Mesenchymal stem cell (in vitro differentiated cells and primary cell): ENCODE data around the gene ZNF488.

ENCODE experiments used
- DNase-seq: peaks from one replicate; pipeline ENCODE4 v3.0.0-alpha.2; 2013
- H2AFZ ChIP-seq: one replicate; pipeline ENCODE4 v1.6.1; 2013; ENCODE audit warnings: low read depth, mild to moderate bottlenecking, control low read depth, inconsistent platforms, low read length, moderate library complexity
- H2AK5ac ChIP-seq: 2 replicates; pipeline ENCODE4 v1.6.1; 2013; ENCODE audit warnings: low read length, moderate library complexity, mild to moderate bottlenecking, inconsistent platforms; ENCODE audit not compliant: severe bottlenecking
- H2BK120ac ChIP-seq: one replicate; pipeline ENCODE4 v1.6.1; 2013; ENCODE audit warnings: low read depth, mild to moderate bottlenecking, inconsistent platforms, low read length, moderate library complexity
- H2BK12ac ChIP-seq, 2 experiments: one replicate each; pipeline ENCODE4 v1.6.1; 2013; ENCODE audit warnings: inconsistent platforms in 2 of 2, low read length in 2 of 2, mild to moderate bottlenecking in 2 of 2, moderate library complexity in 2 of 2, control low read depth in 1 of 2
- H2BK15ac ChIP-seq: one replicate; pipeline ENCODE4 v1.6.1; 2013; ENCODE audit warnings: mild to moderate bottlenecking, low read depth, inconsistent platforms; ENCODE audit not compliant: poor library complexity, severe bottlenecking
- H2BK5ac ChIP-seq: 2 replicates; pipeline ENCODE4 v1.6.1; 2013; ENCODE audit warnings: low read depth, mild to moderate bottlenecking, low read length, control low read depth, inconsistent platforms; ENCODE audit not compliant: poor library complexity, severe bottlenecking
- H3K14ac ChIP-seq, 2 experiments: one replicate each; pipeline ENCODE4 v1.6.1; 2013; ENCODE audit warnings: inconsistent platforms in 2 of 2, low read length in 2 of 2, control low read depth in 1 of 2, mild to moderate bottlenecking in 1 of 2, moderate library complexity in 1 of 2
- H3K18ac ChIP-seq, 2 experiments: one replicate each; pipeline ENCODE4 v1.6.1; 2013; ENCODE audit warnings: inconsistent platforms in 2 of 2, low read length in 2 of 2, control low read depth in 1 of 2, low read depth in 1 of 2, mild to moderate bottlenecking in 1 of 2
- H3K23ac ChIP-seq, 2 experiments: one replicate each; pipeline ENCODE4 v1.6.1; 2013; ENCODE audit warnings: inconsistent platforms in 2 of 2, low read length in 2 of 2, mild to moderate bottlenecking in 2 of 2, moderate library complexity in 2 of 2, control low read depth in 1 of 2
- H3K27ac ChIP-seq: 2 replicates; pipeline ENCODE4 v1.5.1; 2013; ENCODE audit warnings: mild to moderate bottlenecking, moderate library complexity, low read length, control low read depth, inconsistent platforms; ENCODE audit not compliant: poor library complexity, severe bottlenecking
- H3K27me3 ChIP-seq, 2 experiments: 2 replicates each; pipeline versions ENCODE4 v1.6.1 to v1.7.0; 2013; ENCODE audit warnings: low read length in 2 of 2, mild to moderate bottlenecking in 2 of 2, moderate library complexity in 2 of 2, control low read depth in 1 of 2, inconsistent platforms in 1 of 2; ENCODE audit not compliant: control insufficient read depth in 1 of 2, insufficient read depth in 1 of 2
- H3K36me3 ChIP-seq, 2 experiments: 2 replicates each; pipeline versions ENCODE4 v1.6.1 to v1.7.0; 2013; ENCODE audit warnings: low read length in 2 of 2, control low read depth in 1 of 2, inconsistent platforms in 1 of 2, low read depth in 1 of 2, mild to moderate bottlenecking in 1 of 2; ENCODE audit not compliant: insufficient read depth in 2 of 2, control insufficient read depth in 1 of 2
- H3K4ac ChIP-seq, 2 experiments: one replicate each; pipeline ENCODE4 v1.6.1; 2013; ENCODE audit warnings: inconsistent platforms in 2 of 2, low read length in 2 of 2, mild to moderate bottlenecking in 2 of 2, moderate library complexity in 2 of 2, control low read depth in 1 of 2, low read depth in 1 of 2
- H3K4me1 ChIP-seq: 2 replicates; pipeline ENCODE4 v1.6.1; 2013; ENCODE audit warnings: low read depth, low read length, control low read depth; ENCODE audit not compliant: control insufficient read depth, insufficient read depth
- H3K4me2 ChIP-seq: 2 replicates; pipeline ENCODE4 v1.6.1; 2013; ENCODE audit warnings: low read length, mild to moderate bottlenecking, inconsistent platforms; ENCODE audit not compliant: poor library complexity, severe bottlenecking
- H3K4me3 ChIP-seq, 2 experiments: 2 replicates each; pipeline versions ENCODE4 v1.5.1 to v1.7.0; 2013; ENCODE audit warnings: low read length in 2 of 2, mild to moderate bottlenecking in 2 of 2, control low read depth in 1 of 2, low read depth in 1 of 2; ENCODE audit not compliant: insufficient read depth in 1 of 2
- H3K79me1 ChIP-seq: replicated peaks from 2 replicates; pipeline ENCODE4 v1.6.1; 2013; ENCODE audit warnings: mild to moderate bottlenecking, control low read depth, low read length, inconsistent platforms; ENCODE audit not compliant: poor library complexity, severe bottlenecking
- H3K9ac ChIP-seq: 2 replicates; pipeline ENCODE4 v1.7.0; 2013; ENCODE audit warnings: mild to moderate bottlenecking, low read length, moderate library complexity
- H3K9me3 ChIP-seq: 2 replicates; pipeline ENCODE4 v1.7.0; 2013; ENCODE audit warnings: mild to moderate bottlenecking, low read length; ENCODE audit not compliant: control insufficient read depth
- H4K8ac ChIP-seq: one replicate; pipeline ENCODE4 v1.6.1; 2013; ENCODE audit warnings: inconsistent platforms, mild to moderate bottlenecking, low read length, moderate library complexity
- H4K91ac ChIP-seq: one replicate; pipeline ENCODE4 v1.6.1; 2013; ENCODE audit warnings: mild to moderate bottlenecking, low read length, inconsistent platforms
- WGBS: methylation state at CpG from one replicate; pipeline ENCODE4 v1.1.7; 2013; ENCODE audit warnings: mixed read lengths; 5-methylcytosine and 5-hydroxymethylcytosine counted together

The ZNF488 gene

DNA sequence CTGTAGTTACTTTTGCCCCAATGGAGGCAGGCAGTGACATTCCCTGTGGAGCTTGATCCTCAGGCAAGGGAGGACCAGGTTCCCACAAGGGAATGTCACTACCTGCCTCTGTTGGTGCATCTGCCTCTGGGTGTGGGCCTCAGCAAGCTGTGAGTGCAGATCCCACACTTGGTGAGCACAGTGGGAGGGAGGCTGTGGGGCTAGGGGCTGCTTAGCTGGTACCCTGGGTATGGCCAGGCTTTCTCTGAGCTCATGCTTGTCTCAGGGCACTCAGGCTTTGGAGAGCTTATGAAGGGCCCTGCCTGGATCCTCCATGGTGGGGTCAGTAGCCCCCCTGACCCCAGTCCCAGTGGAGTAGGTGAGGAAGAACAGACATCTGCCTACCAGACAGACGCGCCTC is 16.2 kb upstream of the ZNF488 start:
- Histone ChIP-seq H3K23ac (no peak overlapping the region), H2BK120ac (peak overlapping the region; percentile 35), H3K4me2 (no peak overlapping the region), H3K14ac (no peak overlapping the region), H3K4ac (peak overlapping the region in 1 of 2 experiments; percentile 35), H2BK12ac (peak overlapping the region; percentile 17 to 69), H4K91ac (peak overlapping the region; percentile 65), H2BK15ac (no peak overlapping the region), H2BK5ac (peak overlapping the region; percentile 24), H2AFZ (no peak overlapping the region), H3K4me3 (no peak overlapping the region), H3K79me1 (no peaks in the 10 kb centered on the region), H4K8ac (no peak overlapping the region), H3K9ac (no peak overlapping the region), H3K27ac (no peak overlapping the region), H3K4me1 (peaks cover 38% of the 10 kb centered on the region), H3K27me3 (no peaks in the 10 kb centered on the region), H2AK5ac (peak overlapping the region; percentile 33), H3K36me3 (no peaks in the 10 kb centered on the region), H3K18ac (peak overlapping the region in 1 of 2 experiments; percentile 33), H3K9me3 (peaks cover 6% of the 10 kb centered on the region)
- 98% methylated on average over 2 of the region's 2 CpGs for WGBS
- DNase-seq = no peak

GRCh38 chr10:47397256-47397655 is 13.2 kb upstream of the ZNF488 start:
- H3K4ac ChIP-seq = no peak overlapping the region
- no peak overlapping the region for H3K14ac ChIP-seq
- H3K4me2 ChIP-seq = no peak overlapping the region
- H3K18ac ChIP-seq = no peak overlapping the region
- no peak overlapping the region for H2BK12ac ChIP-seq
- H3K9ac ChIP-seq = no peak overlapping the region
- no peak overlapping the region for H2BK120ac ChIP-seq
- H4K91ac ChIP-seq = no peak overlapping the region
- H3K27ac ChIP-seq = no peak overlapping the region
- no peak overlapping the region for H3K23ac ChIP-seq
- no peak overlapping the region for H2AK5ac ChIP-seq
- no peak overlapping the region for H3K4me3 ChIP-seq
- no peaks in the 10 kb centered on the region for H3K79me1 ChIP-seq
- H4K8ac ChIP-seq = no peak overlapping the region
- H2BK15ac ChIP-seq = no peak overlapping the region
- DNase-seq = no peak
- 77% methylated on average over 5 of the region's 6 CpGs for WGBS
- H2BK5ac ChIP-seq = no peak overlapping the region
- H3K27me3 ChIP-seq = no peaks in the 10 kb centered on the region
- peaks cover 15% of the 10 kb centered on the region for H3K4me1 ChIP-seq
- H3K36me3 ChIP-seq = no peaks in the 10 kb centered on the region
- H2AFZ ChIP-seq = no peak overlapping the region
- peaks cover 6% of the 10 kb centered on the region for H3K9me3 ChIP-seq

GRCh38 chr10:47396311-47396717 is 12.2 kb upstream of the ZNF488 start:
- Histone ChIP-seq H3K4me3 (no peak overlapping the region), H3K14ac (no peak overlapping the region), H4K91ac (peak overlapping the region; percentile 12), H3K27me3 (no peaks in the 10 kb centered on the region), H3K4ac (peak overlapping the region in 1 of 2 experiments; percentile 32), H2BK120ac (no peak overlapping the region), H3K79me1 (no peaks in the 10 kb centered on the region), H3K9ac (no peak overlapping the region), H2BK12ac (no peak overlapping the region), H3K23ac (no peak overlapping the region), H3K27ac (peak overlapping the region; percentile 35), H3K9me3 (peaks cover 6% of the 10 kb centered on the region), H2BK5ac (peak overlapping the region; percentile 44), H3K36me3 (no peaks in the 10 kb centered on the region), H3K4me2 (no peak overlapping the region), H4K8ac (peak overlapping the region; percentile 13), H2AFZ (peak overlapping the region; percentile 27), H3K18ac (peak overlapping the region; percentile 5 to 77), H2AK5ac (peak overlapping the region; percentile 78), H2BK15ac (no peak overlapping the region), H3K4me1 (peaks cover 7% of the 10 kb centered on the region)
- DNase-seq = no peak

- no CpG with 5 or more reads among the region's 3 CpGs for WGBS
- H3K4me3 ChIP-seq = no peak overlapping the region
- H3K27ac ChIP-seq = no peak overlapping the region
- H3K9me3 ChIP-seq = no peaks in the 10 kb centered on the region
- no peak overlapping the region for H4K8ac ChIP-seq
- no peak for DNase-seq
- H2BK15ac ChIP-seq = no peak overlapping the region
- peaks cover 2% of the 10 kb centered on the region for H3K4me1 ChIP-seq
- no peaks in the 10 kb centered on the region for H3K36me3 ChIP-seq
- no peak overlapping the region for H2BK12ac ChIP-seq
- no peak overlapping the region for H3K18ac ChIP-seq
- no peak overlapping the region for H4K91ac ChIP-seq
- H3K4me2 ChIP-seq = no peak overlapping the region
- no peak overlapping the region for H2AFZ ChIP-seq
- H3K14ac ChIP-seq = no peak overlapping the region
- no peaks in the 10 kb centered on the region for H3K27me3 ChIP-seq
- no peaks in the 10 kb centered on the region for H3K79me1 ChIP-seq
- no peak overlapping the region for H3K4ac ChIP-seq
- H2BK120ac ChIP-seq = no peak overlapping the region
- no peak overlapping the region for H3K23ac ChIP-seq
- H3K9ac ChIP-seq = no peak overlapping the region
- no peak overlapping the region for H2BK5ac ChIP-seq
- no peak overlapping the region for H2AK5ac ChIP-seq
These were observed 5.5 kb upstream of the ZNF488 start for GRCh38 chr10:47389619-47390018.
